HEK293 (cell line): ENCODE data around the gene MSI2.

Experiments used
- BCL11B ChIP-seq: fragments of 450-650 bp; formaldehyde crosslinking; IDR thresholded peaks from 2 replicates; pipeline ENCODE4 v1.5.1; 2016; ENCODE audit warnings: low read depth, missing biosample characterization, missing genetic modification characterization
- GLI2 ChIP-seq: fragments of 450-650 bp; formaldehyde crosslinking; IDR thresholded peaks from 2 replicates; pipeline ENCODE4; 2017; ENCODE audit warnings: missing biosample characterization, missing genetic modification characterization, low read depth, borderline replicate concordance
- KLF8 ChIP-seq: fragments of 450-650 bp; formaldehyde crosslinking; IDR thresholded peaks from 2 replicates; pipeline ENCODE4 v1.5.1; 2016; ENCODE audit warnings: missing biosample characterization, missing genetic modification characterization
- REPIN1 ChIP-seq: fragments of 450-650 bp; formaldehyde crosslinking; IDR thresholded peaks from 2 replicates; pipeline ENCODE4 v1.5.1; 2017; ENCODE audit warnings: missing biosample characterization, missing genetic modification characterization, low read depth
- SCRT1 ChIP-seq: fragments of 450-650 bp; formaldehyde crosslinking; IDR thresholded peaks from 2 replicates; pipeline ENCODE4 v1.5.1; 2016; ENCODE audit warnings: missing biosample characterization, missing genetic modification characterization, borderline replicate concordance
- ZBTB48 ChIP-seq: fragments of 450-650 bp; formaldehyde crosslinking; IDR thresholded peaks from 2 replicates; pipeline ENCODE4 v1.5.1; 2016; ENCODE audit warnings: missing biosample characterization, missing genetic modification characterization
- ZNF10 ChIP-seq: fragments of 450-650 bp; formaldehyde crosslinking; IDR thresholded peaks from 2 replicates; pipeline ENCODE4 v1.5.1; 2017; ENCODE audit warnings: missing biosample characterization, missing genetic modification characterization
- ZNF132 ChIP-seq: fragments of 450-650 bp; formaldehyde crosslinking; IDR thresholded peaks from 2 replicates; pipeline ENCODE4 v1.5.1; 2017; ENCODE audit warnings: missing biosample characterization, missing genetic modification characterization, borderline replicate concordance
- ZNF169 ChIP-seq: fragments of 450-650 bp; formaldehyde crosslinking; IDR thresholded peaks from 2 replicates; pipeline ENCODE4 v1.5.1; 2016; ENCODE audit warnings: missing biosample characterization, missing genetic modification characterization
- ZNF221 ChIP-seq: fragments of 450-650 bp; formaldehyde crosslinking; IDR thresholded peaks from 2 replicates; pipeline ENCODE4 v1.5.1; 2017; ENCODE audit warnings: missing biosample characterization, missing genetic modification characterization, borderline replicate concordance
- ZNF223 ChIP-seq: fragments of 450-650 bp; formaldehyde crosslinking; IDR thresholded peaks from 2 replicates; pipeline ENCODE4 v1.5.1; 2016; ENCODE audit warnings: missing biosample characterization, missing genetic modification characterization
- ZNF266 ChIP-seq: fragments of 450-650 bp; formaldehyde crosslinking; IDR thresholded peaks from 2 replicates; pipeline ENCODE4 v1.5.1; 2016; ENCODE audit warnings: missing biosample characterization, missing genetic modification characterization, low read depth
- ZNF350 ChIP-seq: fragments of 450-650 bp; formaldehyde crosslinking; IDR thresholded peaks from 2 replicates; pipeline ENCODE4 v1.5.0; 2017; ENCODE audit warnings: missing biosample characterization, mild to moderate bottlenecking, missing genetic modification characterization
- ZNF501 ChIP-seq: fragments of 450-650 bp; formaldehyde crosslinking; IDR thresholded peaks from 2 replicates; pipeline ENCODE4 v1.5.1; 2016; ENCODE audit warnings: missing biosample characterization, missing genetic modification characterization
- ZNF549 ChIP-seq: fragments of 450-650 bp; IDR thresholded peaks from 2 replicates; pipeline ENCODE4 v1.5.1; 2018; ENCODE audit warnings: missing biosample characterization, missing genetic modification characterization, mild to moderate bottlenecking, inconsistent platforms, moderate library complexity
- ZNF571 ChIP-seq: fragments of 450-650 bp; formaldehyde crosslinking; IDR thresholded peaks from 2 replicates; pipeline ENCODE4 v1.5.0; 2017; ENCODE audit warnings: missing biosample characterization, missing genetic modification characterization
- TF ChIP-seq, protein P1 (sequence below): fragments of 450-650 bp; formaldehyde crosslinking; IDR thresholded peaks from 2 replicates; pipeline ENCODE4 v1.5.0; 2017; ENCODE audit warnings: missing biosample characterization, missing genetic modification characterization, borderline replicate concordance
- TF ChIP-seq, protein P2 (sequence below): fragments of 450-650 bp; formaldehyde crosslinking; IDR thresholded peaks from 2 replicates; pipeline ENCODE4 v1.5.1; 2016; ENCODE audit warnings: missing biosample characterization, missing genetic modification characterization
- TF ChIP-seq, protein P3 (sequence below): fragments of 450-650 bp; formaldehyde crosslinking; IDR thresholded peaks from 2 replicates; pipeline ENCODE4 v1.5.1; 2016; ENCODE audit warnings: missing biosample characterization, missing genetic modification characterization
- TF ChIP-seq, protein P4 (sequence below): fragments of 450-650 bp; formaldehyde crosslinking; IDR thresholded peaks from 2 replicates; pipeline ENCODE4 v1.5.1; 2016; ENCODE audit warnings: missing biosample characterization, missing genetic modification characterization, borderline replicate concordance
- TF ChIP-seq, protein P5 (sequence below): fragments of 450-650 bp; formaldehyde crosslinking; IDR thresholded peaks from 2 replicates; pipeline ENCODE4 v1.5.1; 2016; ENCODE audit warnings: missing biosample characterization, missing genetic modification characterization

MSI2 gene

DNA sequence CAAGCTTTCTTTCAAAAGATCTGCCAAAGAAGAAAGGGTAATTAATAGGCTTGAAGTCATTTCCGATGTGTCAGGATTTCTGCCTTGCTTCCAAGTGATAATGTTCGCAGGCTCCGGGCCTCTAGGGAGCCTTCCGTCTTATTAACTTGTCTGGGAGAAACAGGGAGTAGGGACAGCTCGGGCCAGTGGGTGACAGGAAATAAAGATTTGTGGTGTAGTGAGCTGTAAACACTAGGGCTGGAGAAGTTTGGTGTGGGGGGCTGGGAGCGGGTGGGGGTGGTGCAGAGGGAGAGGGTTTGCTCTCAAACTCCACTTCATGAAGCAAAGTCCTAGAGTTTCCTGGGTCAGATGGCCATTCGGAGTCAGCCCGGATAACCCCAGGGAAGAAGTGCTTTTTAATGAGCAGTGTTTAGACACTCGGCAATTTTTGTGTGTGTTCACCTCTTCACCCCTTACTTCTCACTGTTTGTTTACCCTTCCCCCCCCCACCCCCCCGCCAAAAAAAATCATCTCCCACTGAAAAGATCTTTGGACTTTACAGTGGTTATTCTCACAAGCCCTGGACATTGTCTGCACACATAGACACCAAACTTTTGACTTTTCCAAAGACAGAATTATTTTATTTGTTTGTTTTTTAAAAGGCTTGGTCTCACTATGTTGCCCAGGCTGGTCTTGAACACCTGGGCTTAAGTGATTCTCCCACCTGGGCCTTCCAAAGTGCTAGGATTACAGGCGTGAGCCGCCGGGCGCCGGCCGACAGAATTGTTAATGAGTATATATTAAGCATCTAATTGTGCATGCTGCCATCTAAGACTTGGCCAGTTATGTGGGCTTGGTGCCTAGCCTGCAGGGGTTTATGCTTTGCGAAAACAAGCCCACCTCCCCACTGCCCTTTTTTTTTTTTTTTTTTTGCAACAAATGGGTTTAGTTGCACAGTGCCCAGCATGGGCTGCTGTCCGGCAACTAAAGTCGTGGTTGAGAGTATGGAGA, 292.4 kb downstream of the MSI2 start (continued):
- TF ChIP-seq, protein P1, sequence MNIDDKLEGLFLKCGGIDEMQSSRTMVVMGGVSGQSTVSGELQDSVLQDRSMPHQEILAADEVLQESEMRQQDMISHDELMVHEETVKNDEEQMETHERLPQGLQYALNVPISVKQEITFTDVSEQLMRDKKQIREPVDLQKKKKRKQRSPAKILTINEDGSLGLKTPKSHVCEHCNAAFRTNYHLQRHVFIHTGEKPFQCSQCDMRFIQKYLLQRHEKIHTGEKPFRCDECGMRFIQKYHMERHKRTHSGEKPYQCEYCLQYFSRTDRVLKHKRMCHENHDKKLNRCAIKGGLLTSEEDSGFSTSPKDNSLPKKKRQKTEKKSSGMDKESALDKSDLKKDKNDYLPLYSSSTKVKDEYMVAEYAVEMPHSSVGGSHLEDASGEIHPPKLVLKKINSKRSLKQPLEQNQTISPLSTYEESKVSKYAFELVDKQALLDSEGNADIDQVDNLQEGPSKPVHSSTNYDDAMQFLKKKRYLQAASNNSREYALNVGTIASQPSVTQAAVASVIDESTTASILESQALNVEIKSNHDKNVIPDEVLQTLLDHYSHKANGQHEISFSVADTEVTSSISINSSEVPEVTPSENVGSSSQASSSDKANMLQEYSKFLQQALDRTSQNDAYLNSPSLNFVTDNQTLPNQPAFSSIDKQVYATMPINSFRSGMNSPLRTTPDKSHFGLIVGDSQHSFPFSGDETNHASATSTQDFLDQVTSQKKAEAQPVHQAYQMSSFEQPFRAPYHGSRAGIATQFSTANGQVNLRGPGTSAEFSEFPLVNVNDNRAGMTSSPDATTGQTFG (tag by site-specific recombination): no peak
- no peak for TF ChIP-seq ZNF501
- TF ChIP-seq GLI2: peak; percentile 60; the same call in 1 of the 2 replicates
- TF ChIP-seq, protein P2, sequence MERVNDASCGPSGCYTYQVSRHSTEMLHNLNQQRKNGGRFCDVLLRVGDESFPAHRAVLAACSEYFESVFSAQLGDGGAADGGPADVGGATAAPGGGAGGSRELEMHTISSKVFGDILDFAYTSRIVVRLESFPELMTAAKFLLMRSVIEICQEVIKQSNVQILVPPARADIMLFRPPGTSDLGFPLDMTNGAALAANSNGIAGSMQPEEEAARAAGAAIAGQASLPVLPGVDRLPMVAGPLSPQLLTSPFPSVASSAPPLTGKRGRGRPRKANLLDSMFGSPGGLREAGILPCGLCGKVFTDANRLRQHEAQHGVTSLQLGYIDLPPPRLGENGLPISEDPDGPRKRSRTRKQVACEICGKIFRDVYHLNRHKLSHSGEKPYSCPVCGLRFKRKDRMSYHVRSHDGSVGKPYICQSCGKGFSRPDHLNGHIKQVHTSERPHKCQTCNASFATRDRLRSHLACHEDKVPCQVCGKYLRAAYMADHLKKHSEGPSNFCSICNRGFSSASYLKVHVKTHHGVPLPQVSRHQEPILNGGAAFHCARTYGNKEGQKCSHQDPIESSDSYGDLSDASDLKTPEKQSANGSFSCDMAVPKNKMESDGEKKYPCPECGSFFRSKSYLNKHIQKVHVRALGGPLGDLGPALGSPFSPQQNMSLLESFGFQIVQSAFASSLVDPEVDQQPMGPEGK: peak; percentile 81
- no peak for TF ChIP-seq ZNF132 (tag by site-specific recombination)
- TF ChIP-seq ZNF549 (tag by site-specific recombination): no peak
- no peak for TF ChIP-seq ZNF169 (tag by site-specific recombination)
- TF ChIP-seq, protein P3, sequence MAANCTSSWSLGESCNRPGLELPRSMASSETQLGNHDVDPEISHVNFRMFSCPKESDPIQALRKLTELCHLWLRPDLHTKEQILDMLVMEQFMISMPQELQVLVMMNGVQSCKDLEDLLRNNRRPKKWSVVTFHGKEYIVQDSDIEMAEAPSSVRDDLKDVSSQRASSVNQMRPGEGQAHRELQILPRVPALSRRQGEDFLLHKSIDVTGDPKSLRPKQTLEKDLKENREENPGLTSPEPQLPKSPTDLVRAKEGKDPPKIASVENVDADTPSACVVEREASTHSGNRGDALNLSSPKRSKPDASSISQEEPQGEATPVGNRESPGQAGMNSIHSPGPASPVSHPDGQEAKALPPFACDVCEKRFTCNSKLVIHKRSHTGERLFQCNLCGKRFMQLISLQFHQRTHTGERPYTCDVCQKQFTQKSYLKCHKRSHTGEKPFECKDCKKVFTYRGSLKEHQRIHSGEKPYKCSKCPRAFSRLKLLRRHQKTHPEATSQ: no peak
- peak; percentile 58; the same call in 1 of the 2 replicates for TF ChIP-seq KLF8 (tag by site-specific recombination)
- TF ChIP-seq, protein P4, sequence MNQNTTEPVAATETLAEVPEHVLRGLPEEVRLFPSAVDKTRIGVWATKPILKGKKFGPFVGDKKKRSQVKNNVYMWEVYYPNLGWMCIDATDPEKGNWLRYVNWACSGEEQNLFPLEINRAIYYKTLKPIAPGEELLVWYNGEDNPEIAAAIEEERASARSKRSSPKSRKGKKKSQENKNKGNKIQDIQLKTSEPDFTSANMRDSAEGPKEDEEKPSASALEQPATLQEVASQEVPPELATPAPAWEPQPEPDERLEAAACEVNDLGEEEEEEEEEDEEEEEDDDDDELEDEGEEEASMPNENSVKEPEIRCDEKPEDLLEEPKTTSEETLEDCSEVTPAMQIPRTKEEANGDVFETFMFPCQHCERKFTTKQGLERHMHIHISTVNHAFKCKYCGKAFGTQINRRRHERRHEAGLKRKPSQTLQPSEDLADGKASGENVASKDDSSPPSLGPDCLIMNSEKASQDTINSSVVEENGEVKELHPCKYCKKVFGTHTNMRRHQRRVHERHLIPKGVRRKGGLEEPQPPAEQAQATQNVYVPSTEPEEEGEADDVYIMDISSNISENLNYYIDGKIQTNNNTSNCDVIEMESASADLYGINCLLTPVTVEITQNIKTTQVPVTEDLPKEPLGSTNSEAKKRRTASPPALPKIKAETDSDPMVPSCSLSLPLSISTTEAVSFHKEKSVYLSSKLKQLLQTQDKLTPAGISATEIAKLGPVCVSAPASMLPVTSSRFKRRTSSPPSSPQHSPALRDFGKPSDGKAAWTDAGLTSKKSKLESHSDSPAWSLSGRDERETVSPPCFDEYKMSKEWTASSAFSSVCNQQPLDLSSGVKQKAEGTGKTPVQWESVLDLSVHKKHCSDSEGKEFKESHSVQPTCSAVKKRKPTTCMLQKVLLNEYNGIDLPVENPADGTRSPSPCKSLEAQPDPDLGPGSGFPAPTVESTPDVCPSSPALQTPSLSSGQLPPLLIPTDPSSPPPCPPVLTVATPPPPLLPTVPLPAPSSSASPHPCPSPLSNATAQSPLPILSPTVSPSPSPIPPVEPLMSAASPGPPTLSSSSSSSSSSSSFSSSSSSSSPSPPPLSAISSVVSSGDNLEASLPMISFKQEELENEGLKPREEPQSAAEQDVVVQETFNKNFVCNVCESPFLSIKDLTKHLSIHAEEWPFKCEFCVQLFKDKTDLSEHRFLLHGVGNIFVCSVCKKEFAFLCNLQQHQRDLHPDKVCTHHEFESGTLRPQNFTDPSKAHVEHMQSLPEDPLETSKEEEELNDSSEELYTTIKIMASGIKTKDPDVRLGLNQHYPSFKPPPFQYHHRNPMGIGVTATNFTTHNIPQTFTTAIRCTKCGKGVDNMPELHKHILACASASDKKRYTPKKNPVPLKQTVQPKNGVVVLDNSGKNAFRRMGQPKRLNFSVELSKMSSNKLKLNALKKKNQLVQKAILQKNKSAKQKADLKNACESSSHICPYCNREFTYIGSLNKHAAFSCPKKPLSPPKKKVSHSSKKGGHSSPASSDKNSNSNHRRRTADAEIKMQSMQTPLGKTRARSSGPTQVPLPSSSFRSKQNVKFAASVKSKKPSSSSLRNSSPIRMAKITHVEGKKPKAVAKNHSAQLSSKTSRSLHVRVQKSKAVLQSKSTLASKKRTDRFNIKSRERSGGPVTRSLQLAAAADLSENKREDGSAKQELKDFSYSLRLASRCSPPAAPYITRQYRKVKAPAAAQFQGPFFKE: no peak
- TF ChIP-seq ZNF350 (tag by site-specific recombination): no peak
- peak; percentile 61; the same call in 1 of the 2 replicates for TF ChIP-seq ZNF10 (tag by site-specific recombination)
- no peak for TF ChIP-seq ZNF221 (tag by site-specific recombination)
- TF ChIP-seq SCRT1 (tag by site-specific recombination): no peak
- TF ChIP-seq BCL11B: no peak
- TF ChIP-seq ZNF266 (tag by site-specific recombination): no peak
- peak; percentile 41; the same call in 1 of the 2 replicates for TF ChIP-seq ZBTB48
- TF ChIP-seq ZNF571 (tag by site-specific recombination): no peak
- no peak for TF ChIP-seq ZNF223
- TF ChIP-seq REPIN1 (tag by site-specific recombination): no peak
- TF ChIP-seq, protein P5, sequence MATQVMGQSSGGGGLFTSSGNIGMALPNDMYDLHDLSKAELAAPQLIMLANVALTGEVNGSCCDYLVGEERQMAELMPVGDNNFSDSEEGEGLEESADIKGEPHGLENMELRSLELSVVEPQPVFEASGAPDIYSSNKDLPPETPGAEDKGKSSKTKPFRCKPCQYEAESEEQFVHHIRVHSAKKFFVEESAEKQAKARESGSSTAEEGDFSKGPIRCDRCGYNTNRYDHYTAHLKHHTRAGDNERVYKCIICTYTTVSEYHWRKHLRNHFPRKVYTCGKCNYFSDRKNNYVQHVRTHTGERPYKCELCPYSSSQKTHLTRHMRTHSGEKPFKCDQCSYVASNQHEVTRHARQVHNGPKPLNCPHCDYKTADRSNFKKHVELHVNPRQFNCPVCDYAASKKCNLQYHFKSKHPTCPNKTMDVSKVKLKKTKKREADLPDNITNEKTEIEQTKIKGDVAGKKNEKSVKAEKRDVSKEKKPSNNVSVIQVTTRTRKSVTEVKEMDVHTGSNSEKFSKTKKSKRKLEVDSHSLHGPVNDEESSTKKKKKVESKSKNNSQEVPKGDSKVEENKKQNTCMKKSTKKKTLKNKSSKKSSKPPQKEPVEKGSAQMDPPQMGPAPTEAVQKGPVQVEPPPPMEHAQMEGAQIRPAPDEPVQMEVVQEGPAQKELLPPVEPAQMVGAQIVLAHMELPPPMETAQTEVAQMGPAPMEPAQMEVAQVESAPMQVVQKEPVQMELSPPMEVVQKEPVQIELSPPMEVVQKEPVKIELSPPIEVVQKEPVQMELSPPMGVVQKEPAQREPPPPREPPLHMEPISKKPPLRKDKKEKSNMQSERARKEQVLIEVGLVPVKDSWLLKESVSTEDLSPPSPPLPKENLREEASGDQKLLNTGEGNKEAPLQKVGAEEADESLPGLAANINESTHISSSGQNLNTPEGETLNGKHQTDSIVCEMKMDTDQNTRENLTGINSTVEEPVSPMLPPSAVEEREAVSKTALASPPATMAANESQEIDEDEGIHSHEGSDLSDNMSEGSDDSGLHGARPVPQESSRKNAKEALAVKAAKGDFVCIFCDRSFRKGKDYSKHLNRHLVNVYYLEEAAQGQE (tag by site-specific recombination): no peak
